H1 (cell line): ENCODE results near the gene TOR4A. TPM values are rescaled to one million over a fixed set of nuclear protein-coding genes. Genes with fewer than 3 reads are reported as not detected.

Source experiments
- CTCF ChIA-PET: fragments of 300-600 bp; sonication (Branson Sonifier 250); formaldehyde crosslinking; loops from one replicate; lab custom pipeline; 2021; ENCODE audit not compliant: partially characterized antibody; lab: Charles Lee
- POLR2A ChIA-PET: fragments of 300-600 bp; sonication (Branson Sonifier 250); formaldehyde crosslinking; loops from one replicate; lab custom pipeline; 2021; ENCODE audit warnings: inconsistent platforms; ENCODE audit not compliant: partially characterized antibody; lab: Charles Lee
- DNase-seq, 2 experiments: peaks; one replicate each; pipeline versions ENCODE4 v3.0.0 to v3.0.0-alpha.2; 2010 to 2022; ENCODE audit warnings: low spot score in 2 of 2, low read depth in 1 of 2, mixed read lengths in 1 of 2
- FAIRE-seq: peaks from 2 replicates; lab custom pipeline; 2011; peaks lifted over from hg19 to GRCh38; lab: Jason Lieb, UNC
- H2AFZ ChIP-seq: 2 replicates; pipeline ENCODE4 v1.8.1; 2012; ENCODE audit warnings: low read length, inconsistent platforms
- H2AK5ac ChIP-seq: 2 replicates; pipeline ENCODE4 v1.6.1; 2013; ENCODE audit warnings: low read depth, low read length
- H2BK120ac ChIP-seq: replicated peaks from 2 replicates; pipeline ENCODE3; 2013; ENCODE audit warnings: low read depth, low read length, inconsistent platforms
- H2BK12ac ChIP-seq: 2 replicates; pipeline ENCODE4 v1.6.1; 2013; ENCODE audit warnings: low read depth, low read length
- H2BK15ac ChIP-seq: 2 replicates; pipeline ENCODE4 v1.6.1; 2013; ENCODE audit warnings: low read length
- H2BK20ac ChIP-seq: 2 replicates; pipeline ENCODE4 v1.6.1; 2013; ENCODE audit warnings: low read length
- H2BK5ac ChIP-seq: 2 replicates; pipeline ENCODE4 v1.6.1; 2013; ENCODE audit warnings: low read depth, low read length
- H3K14ac ChIP-seq: 2 replicates; pipeline ENCODE4 v1.6.1; 2013; ENCODE audit warnings: inconsistent platforms; ENCODE audit not compliant: insufficient read length
- H3K18ac ChIP-seq: 2 replicates; pipeline ENCODE4 v1.6.1; 2013; ENCODE audit warnings: low read length; ENCODE audit errors: extremely low read depth
- H3K23ac ChIP-seq: 2 replicates; pipeline ENCODE4 v1.6.1; 2013; ENCODE audit warnings: inconsistent platforms; ENCODE audit not compliant: insufficient read length
- H3K23me2 ChIP-seq: 2 replicates; pipeline ENCODE4 v1.6.1; 2013; ENCODE audit warnings: low read depth, low read length
- H3K27ac ChIP-seq: 2 replicates; pipeline ENCODE4 v1.6.1; 2011; ENCODE audit warnings: low read depth, low read length, inconsistent platforms
- H3K27me3 ChIP-seq, 4 experiments: replicated peaks in 1 of 4; 1 replicate in 1 of 4; 2 replicates in 3 of 4; pipeline versions ENCODE4 v1.6.1 to v1.8.1; 2011 to 2013; ENCODE audit warnings: low read length in 3 of 4, mild to moderate bottlenecking in 3 of 4, inconsistent platforms in 2 of 4, mixed read lengths in 2 of 4, moderate library complexity in 1 of 4; ENCODE audit not compliant: control insufficient read depth in 3 of 4, insufficient read depth in 3 of 4; ENCODE audit errors: extremely low read depth in 1 of 4
- H3K36me3 ChIP-seq, 4 experiments: 2 replicates each; pipeline versions ENCODE4 v1.6.1 to v1.8.1; 2011 to 2013; ENCODE audit warnings: mild to moderate bottlenecking in 4 of 4, low read length in 3 of 4, moderate library complexity in 2 of 4, control low read depth in 1 of 4, inconsistent platforms in 1 of 4; ENCODE audit not compliant: insufficient read depth in 4 of 4, control insufficient read depth in 2 of 4
- H3K4ac ChIP-seq: replicated peaks from 2 replicates; pipeline ENCODE3; 2013; ENCODE audit warnings: low read length, low read depth, mixed read lengths, inconsistent platforms; ENCODE audit not compliant: insufficient read length
- H3K4me1 ChIP-seq, 4 experiments: replicated peaks in 1 of 4; 1 replicate in 1 of 4; 2 replicates in 3 of 4; pipeline versions ENCODE4 v1.6.1 to v1.8.1; 2011 to 2013; ENCODE audit warnings: low read length in 3 of 4, inconsistent platforms in 2 of 4, mixed read lengths in 1 of 4; ENCODE audit not compliant: insufficient read depth in 4 of 4, control insufficient read depth in 3 of 4
- H3K4me2 ChIP-seq, 2 experiments: 2 replicates each; pipeline versions ENCODE4 v1.6.1 to v1.8.1; 2011 to 2013; ENCODE audit warnings: low read depth in 2 of 2, low read length in 2 of 2, control low read depth in 1 of 2, inconsistent platforms in 1 of 2, mild to moderate bottlenecking in 1 of 2; ENCODE audit not compliant: insufficient read depth in 1 of 2
- H3K4me3 ChIP-seq, 4 experiments: fragments of 200-600, 300-600 bp in 1 of 4; sonication (generic), shearing (Covaris generic), sonication (Bioruptor Twin) in 1 of 4; 2 replicates each; pipeline versions ENCODE4 v1.5.1 to v1.8.1; 2011 to 2016; ENCODE audit warnings: low read length in 4 of 4, low read depth in 3 of 4, control low read depth in 2 of 4, inconsistent platforms in 2 of 4, mild to moderate bottlenecking in 2 of 4, mixed read lengths in 1 of 4, moderate library complexity in 1 of 4; ENCODE audit not compliant: insufficient read depth in 2 of 4; ENCODE audit errors: extremely low read depth in 1 of 4
- H3K56ac ChIP-seq: replicated peaks from 2 replicates; pipeline ENCODE3; 2013; ENCODE audit warnings: low read depth, mild to moderate bottlenecking, mixed read lengths, low read length, inconsistent platforms; ENCODE audit not compliant: insufficient read length
- H3K79me1 ChIP-seq: 2 replicates; pipeline ENCODE4 v1.6.1; 2013; ENCODE audit warnings: low read depth, low read length, control low read depth
- H3K79me2 ChIP-seq, 2 experiments: 2 replicates each; pipeline versions ENCODE4 v1.6.1 to v1.8.1; 2012 to 2013; ENCODE audit warnings: low read length in 2 of 2, mild to moderate bottlenecking in 2 of 2, inconsistent platforms in 1 of 2; ENCODE audit not compliant: insufficient read depth in 2 of 2, control insufficient read depth in 1 of 2
- H3K9ac ChIP-seq, 4 experiments: replicated peaks in 1 of 4; 1 replicate in 1 of 4; 2 replicates in 3 of 4; pipeline versions ENCODE4 v1.6.1 to v1.8.1; 2011 to 2013; ENCODE audit warnings: low read depth in 3 of 4, low read length in 3 of 4, control low read depth in 2 of 4, mild to moderate bottlenecking in 2 of 4, moderate library complexity in 2 of 4, inconsistent platforms in 1 of 4; ENCODE audit errors: extremely low read depth in 1 of 4
- H3K9me3 ChIP-seq, 2 experiments: 2 replicates each; pipeline versions ENCODE4 v1.6.1 to v1.8.1; 2012 to 2013; ENCODE audit warnings: mild to moderate bottlenecking in 2 of 2, moderate library complexity in 2 of 2, control low read depth in 1 of 2, inconsistent platforms in 1 of 2, low read depth in 1 of 2, low read length in 1 of 2, mixed read lengths in 1 of 2; ENCODE audit not compliant: insufficient read depth in 2 of 2
- H4K20me1 ChIP-seq, 2 experiments: replicated peaks in 1 of 2; 2 replicates each; pipeline versions ENCODE3 to v1.8.1; 2011 to 2013; ENCODE audit warnings: inconsistent platforms in 2 of 2, low read length in 2 of 2, mild to moderate bottlenecking in 1 of 2; ENCODE audit not compliant: insufficient read depth in 2 of 2, control insufficient read depth in 1 of 2
- H4K5ac ChIP-seq: 2 replicates; pipeline ENCODE4 v1.6.1; 2013; ENCODE audit warnings: low read length, low read depth, mixed read lengths, inconsistent platforms; ENCODE audit not compliant: insufficient read length
- H4K8ac ChIP-seq: 2 replicates; pipeline ENCODE4 v1.8.0; 2013; ENCODE audit warnings: mild to moderate bottlenecking, moderate library complexity, low read length, inconsistent platforms; ENCODE audit not compliant: insufficient read depth; ENCODE audit errors: extremely low read depth
- H4K91ac ChIP-seq: replicated peaks from 2 replicates; pipeline ENCODE3; 2013; ENCODE audit warnings: low read length, mixed read lengths, inconsistent platforms; ENCODE audit not compliant: insufficient read length
- CBX5 ChIP-seq: fragments of 300-800, 300-1000 bp; sonication (generic); IDR thresholded peaks from 2 replicates; pipeline ENCODE4 v1.7.1; 2016; ENCODE audit warnings: antibody characterized with exemption, low read length, low read depth
- FOSL1 ChIP-seq: IDR thresholded peaks from 2 replicates; pipeline ENCODE4 v1.6.1; 2011; ENCODE audit warnings: mild to moderate bottlenecking, low read depth, low read length, moderate library complexity; ENCODE audit not compliant: insufficient read depth
- WGBS, 2 experiments: shearing (Covaris generic) in 1 of 2; methylation state at CpG; one replicate each; pipeline versions ENCODE4 v1.1.6 to v1.1.7; 2013 to 2015; ENCODE audit warnings: low lambda C conversion rate in 2 of 2, mixed read lengths in 2 of 2, inconsistent platforms in 1 of 2, low coverage in 1 of 2, missing lambda C conversion rate in 1 of 2; ENCODE audit not compliant: insufficient replicate concordance in 2 of 2, insufficient coverage in 1 of 2, insufficient read length in 1 of 2; ENCODE audit errors: extremely low coverage in 1 of 2, missing lambda C conversion rate in 1 of 2; 5-methylcytosine and 5-hydroxymethylcytosine counted together
- polyA plus RNA-seq, 7 experiments: library from polyadenylated mRNA; depleted of rRNA in 3 of 7; stranded (reverse) in 5 of 7; unstranded in 2 of 7; fragments of >200 nt in 5 of 7; fragments of 200-250 nt in 2 of 7; gene quantifications; 1 replicate in 5 of 7; 2 replicates in 1 of 7; 4 replicates in 1 of 7; pipeline versions ENCODE4 v1.2.1 to v1.2.3, GENCODE V29; 2011 to 2013; ENCODE audit warnings: missing spikeins in 2 of 7, mixed read lengths in 2 of 7
- total RNA-seq: library from RNA; stranded (reverse); fragmentation: NEBNext Ultra II Directional; extraction: Animal tissue kit (Norgen Biotek cat#: 25700); gene quantifications from 2 replicates; pipeline ENCODE4 v1.2.1, GENCODE V29; 2021

Gene TOR4A
- total and polyA plus RNA-seq, 2 of the 8 experiments (the other 6 are each of a cell fraction or from before 2014, with no cell fraction given) = 8.4 to 9.3 TPM

- H3K9ac ChIP-seq = no peak overlapping the region
- no peak overlapping the region for H3K4me3 ChIP-seq
- FAIRE-seq = no peak
- H3K4ac ChIP-seq = no peak overlapping the region
- no peak overlapping the region for H4K91ac ChIP-seq
- H2BK20ac ChIP-seq = peak overlapping the region; percentile 32; the same call in 1 of the 2 replicates
- no peak overlapping the region for H2BK120ac ChIP-seq
- no peak overlapping the region for H2AFZ ChIP-seq
- H3K4me2 ChIP-seq = 0 out of 4 replicates have a peak overlapping the region, but pooled peaks of 1 of the 2 experiments have one; percentile 6
- no peak overlapping the region for H3K56ac ChIP-seq
- H3K18ac ChIP-seq = no peak overlapping the region; the same call in 1 of the 2 replicates
- no peaks in the 10 kb centered on the region for H3K9me3 ChIP-seq
- ChIA-PET CTCF (interaction anchor here (0.7 to 2.8 kb wide), 4 partner anchors 11 to 50 kb away, joined by 3 to 18 read pairs (median 4); no protein-coding TSS in a partner anchor), POLR2A (interaction anchor here (1.0 to 1.1 kb wide), 3 partner anchors 11 to 67 kb away, joined by 3 to 5 read pairs (median 4); partner anchors contain the start of gene TUBB4B)
- H2BK12ac ChIP-seq = peak overlapping the region; percentile 68; the same call in 1 of the 2 replicates
- no peak overlapping the region for H4K8ac ChIP-seq
- H3K27ac ChIP-seq = no peak overlapping the region
- H3K36me3 ChIP-seq = no peaks in the 10 kb centered on the region
- 91% methylated on average over 11 of the region's 20 CpGs; no CpG with 5 or more reads in 1 of the 2 experiments for WGBS, 2 experiments
- peak overlapping the region; percentile 72 for H2BK15ac ChIP-seq
- H3K14ac ChIP-seq = no peak overlapping the region
- H2BK5ac ChIP-seq = peak overlapping the region; percentile 71; the same call in 1 of the 2 replicates
- no peak overlapping the region for H4K5ac ChIP-seq
- TF ChIP-seq FOSL1 (no peak), CBX5 (no peak)
- H3K23me2 ChIP-seq = no peaks in the 10 kb centered on the region
- H4K20me1 ChIP-seq = no peaks in the 10 kb centered on the region
- no peak overlapping the region for H2AK5ac ChIP-seq
- H3K27me3 ChIP-seq = peaks cover 0 to 11% (median 5%) of the 10 kb centered on the region in 4 experiments; a peak in 5 of 7 replicates
- H3K79me2 ChIP-seq = no peaks in the 10 kb centered on the region
- H3K79me1 ChIP-seq = no peaks in the 10 kb centered on the region
- no peak overlapping the region for H3K23ac ChIP-seq
- DNase-seq = no peak
- H3K4me1 ChIP-seq = peaks cover 0 to 44% (median 32%) of the 10 kb centered on the region in 4 experiments; a peak in 6 of 7 replicates
Observed at GRCh38 chr9:137308057-137308619, 30.6 kb downstream of the TOR4A start.
